Measurements from ENCODE around the gene LSAMP.

The LSAMP gene

GRCh38 chr3:116350119-116350733 lies 95.1 kb downstream of the LSAMP start:
- no peaks in the 10 kb centered on the region for H3K79me2 ChIP-seq (ENCODE audit: low read length)
- H3K27ac ChIP-seq (ENCODE audit: low read length): no peak overlapping the region
- no peak overlapping the region for H3K9ac ChIP-seq (ENCODE audit: low read length)
- H4K20me1 ChIP-seq (ENCODE audit: insufficient read depth, low read length): no peaks in the 10 kb centered on the region
- no peak overlapping the region for H3K4me2 ChIP-seq (ENCODE audit: low read length)
- no peaks in the 10 kb centered on the region for H3K36me3 ChIP-seq (replicated peaks; ENCODE audit: low read depth, low read length)
- H3K9me3 ChIP-seq (ENCODE audit: insufficient read depth, low read length): no peaks in the 10 kb centered on the region
- TF ChIP-seq CTCF (IDR thresholded peaks at IDR 0.05; ENCODE audit: low read depth, low read length) (no peak), EZH2phosphoT487 (IDR thresholded peaks at IDR 0.05; ENCODE audit: low read depth) (no peak)
- H3K27me3 ChIP-seq (ENCODE audit: low read depth, low read length): no peaks in the 10 kb centered on the region
- H2AFZ ChIP-seq (ENCODE audit: low read depth, low read length): no peak overlapping the region
- H3K4me3 ChIP-seq (ENCODE audit: low read length): no peak overlapping the region
- no peaks in the 10 kb centered on the region for H3K4me1 ChIP-seq (ENCODE audit: low read length)

- Histone ChIP-seq H3K27ac (ENCODE audit: low read length) (no peak overlapping the region), H3K36me3 (replicated peaks; ENCODE audit: low read depth, low read length) (no peaks in the 10 kb centered on the region), H3K9me3 (ENCODE audit: insufficient read depth, low read length) (no peaks in the 10 kb centered on the region), H3K27me3 (ENCODE audit: low read depth, low read length) (no peaks in the 10 kb centered on the region), H4K20me1 (ENCODE audit: insufficient read depth, low read length) (no peaks in the 10 kb centered on the region), H3K4me2 (ENCODE audit: low read length) (no peak overlapping the region), H3K79me2 (ENCODE audit: low read length) (no peaks in the 10 kb centered on the region), H2AFZ (ENCODE audit: low read depth, low read length) (no peak overlapping the region), H3K4me3 (ENCODE audit: low read length) (no peak overlapping the region), H3K9ac (ENCODE audit: low read length) (no peak overlapping the region), H3K4me1 (ENCODE audit: low read length) (no peaks in the 10 kb centered on the region)
- TF ChIP-seq EZH2phosphoT487 (IDR thresholded peaks at IDR 0.05; ENCODE audit: low read depth) (no peak), CTCF (IDR thresholded peaks at IDR 0.05; ENCODE audit: low read depth, low read length) (no peak)
Observed at GRCh38 chr3:116348216-116348615, 97.1 kb downstream of the LSAMP start.

GRCh38 chr3:116342499-116342898 lies 102.8 kb downstream of the LSAMP start:
- Histone ChIP-seq H3K27me3 (ENCODE audit: low read depth, low read length) (no peaks in the 10 kb centered on the region), H3K9ac (ENCODE audit: low read length) (no peak overlapping the region), H3K4me1 (ENCODE audit: low read length) (no peaks in the 10 kb centered on the region), H3K4me3 (ENCODE audit: low read length) (no peak overlapping the region), H3K4me2 (ENCODE audit: low read length) (no peak overlapping the region), H2AFZ (ENCODE audit: low read depth, low read length) (no peak overlapping the region), H4K20me1 (ENCODE audit: insufficient read depth, low read length) (no peaks in the 10 kb centered on the region), H3K27ac (ENCODE audit: low read length) (no peak overlapping the region), H3K36me3 (replicated peaks; ENCODE audit: low read depth, low read length) (no peaks in the 10 kb centered on the region), H3K9me3 (ENCODE audit: insufficient read depth, low read length) (no peaks in the 10 kb centered on the region), H3K79me2 (ENCODE audit: low read length) (no peaks in the 10 kb centered on the region)
- TF ChIP-seq CTCF (IDR thresholded peaks at IDR 0.05; ENCODE audit: low read depth, low read length): no peak
- no peak for TF ChIP-seq EZH2phosphoT487 (IDR thresholded peaks at IDR 0.05; ENCODE audit: low read depth)

- Histone ChIP-seq H3K27me3 (ENCODE audit: low read depth, low read length) (no peaks in the 10 kb centered on the region), H3K4me1 (ENCODE audit: low read length) (no peaks in the 10 kb centered on the region), H4K20me1 (ENCODE audit: insufficient read depth, low read length) (no peaks in the 10 kb centered on the region), H3K9ac (ENCODE audit: low read length) (no peak overlapping the region), H3K4me2 (ENCODE audit: low read length) (no peak overlapping the region), H3K27ac (ENCODE audit: low read length) (no peak overlapping the region), H3K36me3 (replicated peaks; ENCODE audit: low read depth, low read length) (no peaks in the 10 kb centered on the region), H3K9me3 (ENCODE audit: insufficient read depth, low read length) (no peaks in the 10 kb centered on the region), H3K79me2 (ENCODE audit: low read length) (no peaks in the 10 kb centered on the region), H3K4me3 (ENCODE audit: low read length) (no peak overlapping the region), H2AFZ (ENCODE audit: low read depth, low read length) (no peak overlapping the region)
- TF ChIP-seq CTCF (IDR thresholded peaks at IDR 0.05; ENCODE audit: low read depth, low read length) (no peak), EZH2phosphoT487 (IDR thresholded peaks at IDR 0.05; ENCODE audit: low read depth) (no peak)
Observed at GRCh38 chr3:116341899-116342298, 103.4 kb downstream of the LSAMP start.
